Activated T-cell treated with anti-CD3 and anti-CD28 coated beads, Interleukin-2, amount 50 U/mL, for 1 hour (primary cell): Measurements from ENCODE around the gene ALOX12B.
A peak's percentile ranks its signal among the peaks of the same experiment; 100 is the strongest.
"Not testable (repeated sequence)": the region's sequence is repeated elsewhere in the genome, so short reads cannot be mapped to it uniquely, and the experiment has no call there.

ENCODE experiments used
- DNase-seq: peaks from one replicate; pipeline ENCODE4 v3.0.0-alpha.2; 2020

ALOX12B gene

GRCh38 chr17:8041979-8042378 is 45.5 kb downstream of the ALOX12B start:
- no peak for DNase-seq

GRCh38 chr17:8041249-8041928 is 46.1 kb downstream of the ALOX12B start:
- DNase-seq, result peak; percentile 35

GRCh38 chr17:8039611-8040168 is 47.8 kb downstream of the ALOX12B start:
- no peak for DNase-seq

- no peak for DNase-seq
Measured at GRCh38 chr17:8038954-8039610, 48.4 kb downstream of the ALOX12B start, which contains the start of gene ALOX15B. ALOX15B (plus strand) TSS chr17:8039059; CDS start chr17:8039156, 97 bp downstream.

- no peak for DNase-seq
Measured at GRCh38 chr17:8032442-8032841, 55.1 kb downstream of the ALOX12B start.

- DNase-seq, result no peak
Measured at GRCh38 chr17:8031950-8032349, 55.6 kb downstream of the ALOX12B start.

GRCh38 chr17:8031261-8031661 is 56.3 kb downstream of the ALOX12B start:
- no peak for DNase-seq

GRCh38 chr17:8029121-8029520 is 58.4 kb downstream of the ALOX12B start:
- no peak for DNase-seq

GRCh38 chr17:8025176-8025911 is 62.2 kb downstream of the ALOX12B start:
- no peak for DNase-seq

GRCh38 chr17:8024161-8024560 is 63.4 kb downstream of the ALOX12B start:
- not testable (repeated sequence) for DNase-seq
